SK-N-SH treated with all-trans-retinoic acid at 6 μM for 48 hours (cell line): ENCODE results near the gene ERO1A.

ENCODE experiments used
- BACH2 ChIP-seq: fragments of 250-450 bp; sonication (Bioruptor Pico); IDR thresholded peaks from 2 replicates; pipeline ENCODE4 v1.9.0; 2021; ENCODE audit warnings: mild to moderate bottlenecking, borderline replicate concordance
- CREB5 ChIP-seq: fragments of 250-450 bp; sonication (Bioruptor Pico); IDR thresholded peaks from 2 replicates; pipeline ENCODE4 v1.5.1; 2020; ENCODE audit warnings: low read depth, mild to moderate bottlenecking, moderate library complexity
- GLIS3 ChIP-seq: fragments of 250-450 bp; sonication (Bioruptor Pico); IDR thresholded peaks from 2 replicates; pipeline ENCODE4 v1.5.0; 2020; ENCODE audit warnings: mild to moderate bottlenecking, moderate library complexity
- TCF4 ChIP-seq: fragments of 250-450 bp; sonication (Bioruptor Pico); IDR thresholded peaks from 2 replicates; pipeline ENCODE4 v1.8.0; 2021; ENCODE audit warnings: mild to moderate bottlenecking, moderate library complexity, borderline replicate concordance

- no peak for TF ChIP-seq CREB5 (CRISPR knock-in tag)
- TF ChIP-seq BACH2 (CRISPR knock-in tag), result no peak
- no peak for TF ChIP-seq GLIS3
- no peak for TF ChIP-seq TCF4 (CRISPR knock-in tag)
Observed at GRCh38 chr14:52610187-52610586, 85.2 kb downstream of the ERO1A start.
